NCI-H1092 (cell line): Measurements from ENCODE around the gene DNAAF1.
A peak's percentile ranks its signal among the peaks of the same experiment; 100 is the strongest.
"Not testable (repeated sequence)": the region's sequence is repeated elsewhere in the genome, so short reads cannot be mapped to it uniquely, and the experiment has no call there.

Experiments
- DNase-seq: peaks from one replicate; lab custom pipeline; 2025; lab: John Stamatoyannopoulos, UW

DNAAF1 gene

GRCh38 chr16:84144859-84145639 is at the start of gene DNAAF1, which contains the start of gene HSDL1:
DNAAF1 (plus strand) TSS chr16:84145308; CDS start chr16:84145441, 133 bp downstream.
HSDL1 (minus strand) TSS chr16:84145177; CDS start chr16:84131321, 13,856 bp downstream.
- peak; percentile 89 for DNase-seq

- DNase-seq: no peak
These were observed 49.6 kb upstream of the DNAAF1 start for GRCh38 chr16:84095466-84095865.

GRCh38 chr16:84096447-84097005 is 48.6 kb upstream of the DNAAF1 start:
- DNase-seq: peak; percentile 13

- DNase-seq: no peak
These were observed 46.2 kb upstream of the DNAAF1 start for GRCh38 chr16:84098939-84099338.

GRCh38 chr16:84103678-84104077 is 41.4 kb upstream of the DNAAF1 start:
- no peak for DNase-seq

GRCh38 chr16:84104231-84104630 is 40.9 kb upstream of the DNAAF1 start:
- DNase-seq: no peak

GRCh38 chr16:84105301-84105815 is 39.8 kb upstream of the DNAAF1 start:
- DNase-seq: no peak

GRCh38 chr16:84105948-84106740 is 39.0 kb upstream of the DNAAF1 start:
- DNase-seq: no peak

- DNase-seq: no peak
These were observed 37.2 kb upstream of the DNAAF1 start for GRCh38 chr16:84107921-84108320.

GRCh38 chr16:84109598-84110335 is 35.3 kb upstream of the DNAAF1 start:
- no peak for DNase-seq

GRCh38 chr16:84110527-84110926 is 34.6 kb upstream of the DNAAF1 start:
- DNase-seq: no peak

- DNase-seq: no peak
These were observed 33.6 kb upstream of the DNAAF1 start for GRCh38 chr16:84111525-84111924.

- not testable (repeated sequence) for DNase-seq
These were observed 33.2 kb upstream of the DNAAF1 start for GRCh38 chr16:84111949-84112348.

- peak; percentile 9 for DNase-seq
These were observed 29.0 kb upstream of the DNAAF1 start for GRCh38 chr16:84115919-84116719.

- DNase-seq: peak; percentile 97
These were observed 28.2 kb upstream of the DNAAF1 start, which contains the start of gene MBTPS1 for GRCh38 chr16:84116720-84117493. MBTPS1 (minus strand) TSS chr16:84116942; CDS start chr16:84101783, 15,159 bp downstream.

GRCh38 chr16:84117494-84117843 is 27.6 kb upstream of the DNAAF1 start:
- peak; percentile 27 for DNase-seq

GRCh38 chr16:84118315-84118714 is 26.8 kb upstream of the DNAAF1 start:
- DNase-seq: not testable (repeated sequence)

- DNase-seq: no peak
These were observed 25.7 kb upstream of the DNAAF1 start for GRCh38 chr16:84119368-84119767.

- DNase-seq: no peak
These were observed 25.1 kb upstream of the DNAAF1 start for GRCh38 chr16:84120023-84120422.

GRCh38 chr16:84121007-84121406 is 24.1 kb upstream of the DNAAF1 start:
- DNase-seq: no peak
